ENCODE results near the gene EFHC1.

DNA sequence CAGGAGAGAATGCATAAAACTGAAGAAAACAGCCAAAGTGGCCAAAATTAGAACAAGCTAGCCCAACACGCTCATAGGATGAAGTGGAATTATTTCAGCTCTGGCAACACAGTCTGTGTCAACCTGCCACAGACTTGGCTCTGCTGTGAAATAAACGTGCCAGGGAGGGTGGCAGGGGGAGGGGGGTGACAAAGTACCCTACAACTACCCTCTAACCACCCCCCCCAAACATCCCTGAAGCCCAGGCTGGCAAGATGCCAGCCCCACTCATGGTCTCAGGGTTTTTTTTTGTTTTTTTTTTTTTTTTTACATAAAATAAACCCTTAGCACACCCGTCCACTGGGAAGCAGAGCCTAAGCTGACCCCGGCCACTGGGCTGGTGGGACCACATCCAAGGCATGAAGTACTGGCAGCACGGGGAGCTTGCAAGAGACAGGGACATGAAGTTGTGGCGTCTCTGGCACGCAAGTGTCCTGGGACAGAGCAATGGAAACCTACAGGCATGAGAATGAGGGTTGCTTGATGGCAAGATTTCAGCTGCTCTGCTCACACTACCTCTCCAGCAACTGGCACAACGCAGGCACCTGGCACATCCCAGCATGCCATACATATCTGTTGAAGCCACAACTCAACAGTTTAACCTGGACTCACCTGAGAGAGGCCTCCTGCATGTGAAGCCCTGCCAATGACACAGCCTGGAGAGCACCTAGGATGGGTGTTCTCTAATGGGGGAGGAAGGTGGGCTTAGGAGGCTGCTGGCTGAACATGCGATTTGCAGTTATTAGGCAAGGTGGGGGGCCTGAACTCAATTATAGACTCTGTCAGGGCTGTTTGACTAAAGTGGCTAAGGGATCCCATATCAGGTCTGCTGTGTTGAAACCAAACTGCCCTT lies 80.3 kb downstream of the EFHC1 start:
- TF ChIP-seq, protein P1, sequence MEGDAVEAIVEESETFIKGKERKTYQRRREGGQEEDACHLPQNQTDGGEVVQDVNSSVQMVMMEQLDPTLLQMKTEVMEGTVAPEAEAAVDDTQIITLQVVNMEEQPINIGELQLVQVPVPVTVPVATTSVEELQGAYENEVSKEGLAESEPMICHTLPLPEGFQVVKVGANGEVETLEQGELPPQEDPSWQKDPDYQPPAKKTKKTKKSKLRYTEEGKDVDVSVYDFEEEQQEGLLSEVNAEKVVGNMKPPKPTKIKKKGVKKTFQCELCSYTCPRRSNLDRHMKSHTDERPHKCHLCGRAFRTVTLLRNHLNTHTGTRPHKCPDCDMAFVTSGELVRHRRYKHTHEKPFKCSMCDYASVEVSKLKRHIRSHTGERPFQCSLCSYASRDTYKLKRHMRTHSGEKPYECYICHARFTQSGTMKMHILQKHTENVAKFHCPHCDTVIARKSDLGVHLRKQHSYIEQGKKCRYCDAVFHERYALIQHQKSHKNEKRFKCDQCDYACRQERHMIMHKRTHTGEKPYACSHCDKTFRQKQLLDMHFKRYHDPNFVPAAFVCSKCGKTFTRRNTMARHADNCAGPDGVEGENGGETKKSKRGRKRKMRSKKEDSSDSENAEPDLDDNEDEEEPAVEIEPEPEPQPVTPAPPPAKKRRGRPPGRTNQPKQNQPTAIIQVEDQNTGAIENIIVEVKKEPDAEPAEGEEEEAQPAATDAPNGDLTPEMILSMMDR (IDR thresholded peaks at IDR 0.05 in 4 of 5, conservative IDR thresholded peaks at IDR 0.05 in 1 of 5): no peak
- no peak for TF ChIP-seq POLR2A (IDR thresholded peaks at IDR 0.05)
